Esophagus squamous epithelium (tissue), 5 donors: ENCODE data around the gene REX1BD. TPM values are rescaled to one million over a fixed set of nuclear protein-coding genes. Genes with fewer than 3 reads are reported as not detected.
A peak's percentile ranks its signal among the peaks of the same experiment; 100 is the strongest.

Experiments
- DNase-seq: peaks from one replicate; lab custom pipeline; 2025; lab: John Stamatoyannopoulos, UW
- H3K27ac ChIP-seq, 4 donors: fragments of 200-600 bp; sonication (generic); one replicate each; pipeline ENCODE4 v1.5.1; 2016 to 2019; ENCODE audit warnings: mild to moderate bottlenecking in 1 of 4
- H3K27me3 ChIP-seq, 4 donors: fragments of 200-600 bp; sonication (generic); 1 replicate in 3 of 4; 2 replicates in 1 of 4; pipeline versions ENCODE4 v1.5.1 to v1.6.0; 2017 to 2021; ENCODE audit warnings: antibody characterized with exemption in 1 of 4
- H3K36me3 ChIP-seq, 3 donors: fragments of 200-600 bp; sonication (generic); one replicate each; pipeline ENCODE4 v1.5.1; 2016 to 2019
- H3K4me1 ChIP-seq, 3 donors: fragments of 200-600 bp; sonication (generic); one replicate each; pipeline ENCODE4 v1.5.1; 2017 to 2019
- H3K4me3 ChIP-seq, 4 donors: fragments of 200-600 bp; sonication (generic); 1 replicate in 3 of 4; 2 replicates in 1 of 4; pipeline ENCODE4 v1.5.1; 2016 to 2019; ENCODE audit warnings: mild to moderate bottlenecking in 2 of 4, moderate library complexity in 1 of 4
- H3K9me3 ChIP-seq, 3 donors: fragments of 200-600 bp; sonication (generic); one replicate each; pipeline ENCODE4 v1.5.1; 2016 to 2019
- CTCF ChIP-seq, 6 experiments: fragments of 450-650 bp in 4 of 6; fragments of 200-600 bp in 2 of 6; sonication (generic) in 2 of 6; IDR thresholded peaks; one replicate each; pipeline ENCODE4 v1.5.1; 2016 to 2019; ENCODE audit warnings: antibody characterized with exemption in 6 of 6, mild to moderate bottlenecking in 4 of 6, moderate library complexity in 4 of 6
- POLR2A ChIP-seq, 4 donors: fragments of 450-650 bp; IDR thresholded peaks; one replicate each; pipeline ENCODE4 v1.6.1; 2017; ENCODE audit warnings: antibody characterized with exemption in 4 of 4, mild to moderate bottlenecking in 4 of 4, moderate library complexity in 3 of 4
- WGBS, 2 donors: methylation state at CpG; one replicate each; pipeline ENCODE4 v1.1.5; 2018; 5-methylcytosine and 5-hydroxymethylcytosine counted together
- intact Hi-C: fragments of 100-400 bp; cut with DNase I; formaldehyde crosslinking; loops from one replicate; pipeline ENCODE4 v1.15.0; 2022
- total RNA-seq, 4 donors: library from RNA; depleted of rRNA; stranded (reverse); fragments of >200 nt; gene quantifications; one replicate each; pipeline ENCODE4 v1.1.0, GENCODE V29; 2016
- donor health status: DM: yes; HTN: yes; CAD: no.

REX1BD gene
- total RNA-seq, 4 donors from 2014 or later: 46.8 to 69.0 (median 56.6) TPM

- peaks cover 37 to 66% (median 45%) of the 10 kb centered on the region in 3 donors for H3K4me1 ChIP-seq
- TF ChIP-seq POLR2A (IDR thresholded peaks at IDR 0.05): no peak
- no peak for TF ChIP-seq CTCF (IDR thresholded peaks at IDR 0.05)
Measured at GRCh38 chr19:18609717-18610051, 21.1 kb downstream of the REX1BD start.

GRCh38 chr19:18610245-18610555, 21.6 kb downstream of the REX1BD start:
- no peak for DNase-seq
- no peak overlapping the region for H3K4me3 ChIP-seq
- H3K36me3 ChIP-seq: no peaks in the 10 kb centered on the region
- no peak overlapping the region for H3K27ac ChIP-seq
- H3K27me3 ChIP-seq: peaks cover 34 to 97% (median 46%) of the 10 kb centered on the region in 4 donors
- TF ChIP-seq CTCF (IDR thresholded peaks at IDR 0.05): no peak
- no peak for TF ChIP-seq POLR2A (IDR thresholded peaks at IDR 0.05)
- WGBS, 2 donors: 30% methylated on average over 2 of the region's 3 CpGs; no CpG with 5 or more reads in 1 of the 2 donors
- intact Hi-C loops: no loop called here
- H3K9me3 ChIP-seq: no peaks in the 10 kb centered on the region
- peaks cover 37 to 62% (median 45%) of the 10 kb centered on the region in 3 donors for H3K4me1 ChIP-seq

More at GRCh38 chr19:18609717-18610051, 21.1 kb downstream of the REX1BD start:
- H3K9me3 ChIP-seq: no peaks in the 10 kb centered on the region
- intact Hi-C loops: no loop called here
- no peak for DNase-seq
- no peak overlapping the region for H3K4me3 ChIP-seq
- H3K27ac ChIP-seq: no peak overlapping the region
- H3K36me3 ChIP-seq: no peaks in the 10 kb centered on the region
- 0 to 44% methylated on average over 1 to 2 of the region's 2 CpGs for WGBS, 2 donors
- H3K27me3 ChIP-seq: peaks cover 34 to 97% (median 46%) of the 10 kb centered on the region in 4 donors

- Histone ChIP-seq H3K36me3 (no peaks in the 10 kb centered on the region), H3K27ac (no peak overlapping the region), H3K9me3 (no peaks in the 10 kb centered on the region), H3K4me3 (no peak overlapping the region), H3K4me1 (peaks cover 37 to 57% (median 42%) of the 10 kb centered on the region in 3 donors), H3K27me3 (peaks cover 34 to 97% (median 46%) of the 10 kb centered on the region in 4 donors)
- no peak for DNase-seq
- intact Hi-C loops: no loop called here
- 22 to 35% methylated on average over 7 to 11 of the region's 45 CpGs for WGBS, 2 donors
- TF ChIP-seq POLR2A (IDR thresholded peaks at IDR 0.05) (no peak), CTCF (IDR thresholded peaks at IDR 0.05) (no peak)
Measured at GRCh38 chr19:18610556-18611326, 22.1 kb downstream of the REX1BD start.

- Histone ChIP-seq H3K9me3 (no peaks in the 10 kb centered on the region), H3K27ac (no peak overlapping the region), H3K27me3 (peaks cover 30 to 98% (median 46%) of the 10 kb centered on the region in 4 donors), H3K4me3 (peak overlapping the region in 2 of 4 donors; percentile 15 to 69), H3K36me3 (no peaks in the 10 kb centered on the region), H3K4me1 (peaks cover 36 to 50% (median 37%) of the 10 kb centered on the region in 3 donors)
- 4 to 5% methylated on average over 11 of the region's 62 CpGs for WGBS, 2 donors
- intact Hi-C loops: no loop called here
- TF ChIP-seq POLR2A (IDR thresholded peaks at IDR 0.05) (no peak), CTCF (IDR thresholded peaks at IDR 0.05) (no peak)
- DNase-seq: no peak
Measured at GRCh38 chr19:18611327-18612050, 22.9 kb downstream of the REX1BD start.
